DMS53 treated with DMSO at 0.1 percent for 48 hours (cell line): Measurements from ENCODE around the gene CEP350.
"Not testable (repeated sequence)": the region's sequence is repeated elsewhere in the genome, so short reads cannot be mapped to it uniquely, and the experiment has no call there.

Source experiments
- DNase-seq: peaks from one replicate; lab custom pipeline; 2025; ENCODE audit not compliant: unreplicated experiment; lab: John Stamatoyannopoulos, UW

The CEP350 gene

DNA sequence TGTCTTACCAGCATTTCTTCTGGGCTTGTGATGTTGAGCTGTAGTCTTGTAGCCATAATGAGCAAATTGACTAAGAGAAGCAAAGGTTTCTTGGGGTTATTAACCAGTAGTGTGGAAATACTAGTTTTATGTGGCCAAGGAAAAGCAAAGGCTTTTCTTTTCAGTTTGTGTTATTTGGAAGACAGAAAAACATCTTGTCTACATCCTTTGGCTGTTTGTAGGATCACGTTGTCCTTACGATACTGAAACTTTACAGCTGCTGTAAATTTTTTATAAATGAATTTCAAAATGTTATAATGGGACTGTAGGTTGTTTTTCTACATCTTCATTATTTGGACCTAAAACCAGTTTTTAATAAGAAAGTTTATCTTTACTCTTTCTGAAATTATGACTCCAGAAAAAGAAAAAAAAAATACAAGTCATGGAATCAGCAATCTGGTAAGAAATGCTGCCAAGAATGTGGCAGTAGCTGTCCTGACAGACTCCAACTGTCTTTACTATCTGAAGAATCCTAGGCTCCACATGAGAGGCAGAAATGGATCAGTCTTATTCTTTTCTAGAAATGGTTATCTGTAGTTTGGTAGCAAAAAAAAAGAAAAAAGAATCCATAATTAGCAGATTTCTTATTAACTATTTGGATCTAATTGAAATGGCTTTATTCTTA lies 158.5 kb downstream of the CEP350 start:
- no peak for DNase-seq

DNA sequence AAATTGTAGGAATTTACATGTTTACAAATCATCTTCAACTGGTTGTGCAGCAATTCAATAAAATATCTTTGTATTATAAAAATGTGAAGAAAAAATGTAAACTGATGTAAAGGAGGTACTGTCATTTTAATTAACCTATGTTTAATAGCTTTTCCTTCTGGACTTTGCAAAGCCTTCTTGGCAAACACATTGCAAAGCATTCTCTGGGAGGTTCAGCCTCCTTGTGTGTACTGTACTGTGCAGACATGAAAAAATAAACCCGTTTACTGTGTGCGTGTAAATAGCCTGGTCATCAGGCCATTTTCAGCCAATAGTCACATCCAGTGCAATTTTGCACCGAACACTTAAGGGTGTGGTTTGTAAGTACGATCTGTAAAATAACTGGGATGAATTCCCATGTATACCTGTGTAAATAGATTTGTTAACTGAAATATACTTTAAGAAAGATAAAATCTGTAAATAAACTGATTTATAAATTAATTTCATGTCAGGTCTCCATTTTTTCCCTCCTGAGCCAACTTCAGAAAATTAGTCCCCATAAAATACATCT lies 159.9 kb downstream of the CEP350 start:
- no peak for DNase-seq

DNA sequence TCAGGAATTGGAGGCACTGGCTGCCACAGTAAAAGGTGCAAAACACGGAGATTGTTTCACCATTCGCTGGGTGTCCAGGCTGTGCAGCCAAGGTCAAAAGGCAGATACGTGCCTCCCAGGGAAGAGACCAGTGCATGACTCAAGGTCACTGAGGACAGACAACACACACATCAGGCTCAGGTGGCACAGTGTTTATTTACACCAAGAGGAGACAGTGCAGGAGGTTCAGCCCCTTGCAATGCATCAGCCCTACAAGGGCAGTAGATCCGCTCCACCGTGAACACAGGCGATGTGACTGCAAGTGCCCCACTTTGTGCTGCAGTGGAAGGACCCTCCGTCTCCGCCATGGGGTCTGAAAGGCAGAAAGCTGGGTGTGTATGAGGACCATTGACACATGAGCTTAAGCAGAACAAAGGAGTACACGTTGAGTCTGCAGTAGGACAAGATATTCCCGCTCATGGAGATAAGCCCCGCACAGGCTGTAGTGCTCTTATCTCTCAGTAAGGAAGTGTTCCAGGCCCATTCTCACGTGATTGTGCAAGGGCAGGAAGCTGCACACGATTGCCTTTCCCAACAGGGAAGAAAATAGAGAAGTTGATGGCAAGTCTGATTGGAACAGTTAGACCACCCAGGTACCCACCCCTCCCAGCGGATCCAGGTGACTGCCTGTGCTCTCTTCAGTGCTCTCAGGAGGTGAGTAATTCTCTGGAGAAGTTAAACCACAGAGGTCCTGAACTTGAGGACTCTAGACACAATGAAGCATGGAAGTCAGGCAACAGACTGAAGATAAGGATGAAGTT lies 162.6 kb downstream of the CEP350 start:
- no peak for DNase-seq

DNA sequence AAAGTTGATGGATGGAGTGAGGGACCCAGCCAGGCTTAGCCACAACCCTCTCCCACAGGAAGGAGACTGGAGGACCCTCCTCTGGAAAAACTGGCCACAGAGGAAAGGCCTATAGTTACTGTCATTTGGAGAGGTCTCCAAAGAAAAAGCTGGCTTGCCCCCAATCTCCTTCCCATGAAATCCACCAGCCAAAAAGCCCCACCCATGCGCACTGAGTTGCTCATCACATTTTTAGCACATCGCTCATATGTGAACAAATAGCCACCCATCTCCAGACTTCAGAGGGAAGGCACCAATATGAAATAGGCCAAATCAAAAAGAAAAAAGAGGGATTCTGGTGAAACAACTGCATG lies 163.1 kb downstream of the CEP350 start:
- no peak for DNase-seq

DNA sequence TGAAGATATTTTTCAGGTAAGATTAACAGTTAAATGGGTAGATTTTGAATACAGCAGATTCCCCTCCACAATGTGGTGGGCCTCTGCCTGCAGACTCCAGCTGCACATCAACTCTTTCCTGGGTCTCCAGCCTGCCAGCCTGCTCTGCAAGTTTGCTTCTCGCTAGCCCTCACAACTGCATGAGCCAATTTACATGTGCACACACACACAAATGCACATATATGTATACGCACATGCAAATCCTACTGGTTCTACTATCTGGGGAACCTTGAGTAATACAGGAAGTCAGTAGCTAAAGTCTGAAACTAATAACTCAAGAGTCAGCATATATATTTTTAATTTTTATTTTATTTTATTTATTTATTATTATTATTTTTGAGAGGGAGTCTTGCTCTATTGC lies 165.2 kb downstream of the CEP350 start:
- no peak for DNase-seq

DNA sequence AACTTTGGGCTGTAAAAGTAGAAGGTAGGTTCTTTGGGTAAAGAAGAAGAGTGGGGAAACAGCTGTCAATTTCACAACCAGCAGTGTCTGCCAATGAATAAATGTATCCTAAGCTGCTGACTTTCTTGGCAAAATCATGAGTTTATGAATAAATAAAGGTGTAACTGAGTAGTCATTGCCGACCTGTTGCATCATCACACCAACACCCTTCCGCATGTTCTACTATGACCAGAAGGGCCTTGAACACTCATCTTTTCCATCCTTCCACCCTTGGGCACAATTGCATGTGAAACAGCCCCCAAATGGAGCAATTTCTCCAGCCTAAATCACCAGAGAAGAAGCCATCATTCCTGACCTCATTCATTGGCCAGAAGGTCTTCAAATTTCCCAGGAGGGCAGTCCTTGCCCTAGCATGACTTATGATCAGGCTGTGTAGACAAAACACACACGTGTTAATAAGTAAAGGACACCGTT lies 168.9 kb downstream of the CEP350 start:
- DNase-seq = no peak

DNA sequence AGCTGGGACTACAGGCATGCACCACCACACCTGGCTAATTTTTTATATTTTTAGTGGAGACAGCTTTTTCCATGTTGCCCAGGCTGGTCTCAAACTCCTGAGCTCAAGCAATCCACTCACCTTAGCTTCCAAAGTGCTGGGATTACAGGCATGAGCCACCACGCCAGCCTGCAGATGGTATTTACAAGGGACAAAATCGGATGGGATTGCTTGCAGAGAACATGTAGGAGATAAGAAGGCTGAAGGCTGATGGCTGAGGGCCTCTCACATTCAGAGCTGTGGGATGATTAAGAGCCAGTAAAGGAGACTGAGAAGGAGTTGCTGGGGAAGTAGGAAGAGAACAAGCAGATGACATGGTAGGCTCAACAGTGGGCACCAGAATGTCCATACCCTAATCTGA lies 176.0 kb downstream of the CEP350 start:
- DNase-seq = no peak

DNA sequence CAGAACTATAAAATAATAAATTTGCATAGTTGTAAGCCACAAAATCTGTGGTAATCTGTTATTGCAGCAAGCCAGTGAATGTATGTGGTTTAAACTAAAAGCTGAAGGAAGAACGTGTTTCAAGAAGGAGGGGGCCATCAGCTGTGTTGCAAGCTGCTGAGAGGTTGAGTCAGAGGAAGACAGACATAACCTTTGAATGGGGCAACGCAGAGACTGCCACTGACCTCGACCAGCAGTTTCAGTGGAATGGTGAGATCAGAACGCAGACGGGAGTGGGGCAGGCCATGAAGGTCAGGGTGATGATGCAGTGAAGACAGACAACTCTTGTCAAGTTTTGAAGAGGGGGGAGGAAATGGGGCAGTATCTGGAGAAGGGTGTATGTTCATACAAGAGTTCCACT lies 176.9 kb downstream of the CEP350 start:
- no peak for DNase-seq

DNA sequence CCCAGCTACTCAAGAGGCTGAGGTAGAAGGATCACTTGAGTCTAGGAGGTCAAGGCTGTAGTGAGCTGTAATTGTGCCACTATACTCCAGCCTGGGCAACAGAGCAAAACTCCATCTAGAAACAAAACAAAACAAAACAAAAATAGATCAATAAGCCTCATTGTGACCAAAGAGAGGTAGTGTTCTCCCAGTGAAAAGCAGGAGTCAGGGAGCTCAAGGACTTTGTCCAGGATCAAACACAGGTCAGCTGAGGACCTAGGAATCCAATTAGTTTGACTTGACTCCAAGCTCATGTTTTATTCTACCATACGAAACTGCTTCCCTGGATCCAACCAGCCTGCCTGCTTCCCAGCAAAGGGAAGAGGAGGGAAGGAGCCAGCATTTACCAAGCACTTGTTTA lies 178.6 kb downstream of the CEP350 start:
- no peak for DNase-seq

DNA sequence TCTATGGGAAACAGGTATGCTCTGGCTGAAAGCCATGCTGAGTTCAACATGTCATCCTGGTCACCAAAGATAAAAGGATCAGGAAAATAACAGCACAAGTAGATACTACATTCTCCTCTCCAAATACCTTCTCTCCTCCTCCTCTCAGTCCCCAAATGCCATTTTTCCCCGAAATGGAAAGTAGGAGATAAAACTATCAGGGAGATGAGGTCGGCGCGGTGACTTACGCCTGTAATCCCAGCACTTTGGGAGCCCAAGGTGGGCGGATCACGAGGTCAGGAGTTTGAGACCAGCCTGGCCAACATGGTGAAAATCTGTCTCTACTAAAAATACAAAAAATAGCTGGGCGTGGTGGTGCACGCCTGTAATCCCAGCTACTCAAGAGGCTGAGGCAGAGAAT lies 179.1 kb downstream of the CEP350 start:
- DNase-seq = not testable (repeated sequence)

DNA sequence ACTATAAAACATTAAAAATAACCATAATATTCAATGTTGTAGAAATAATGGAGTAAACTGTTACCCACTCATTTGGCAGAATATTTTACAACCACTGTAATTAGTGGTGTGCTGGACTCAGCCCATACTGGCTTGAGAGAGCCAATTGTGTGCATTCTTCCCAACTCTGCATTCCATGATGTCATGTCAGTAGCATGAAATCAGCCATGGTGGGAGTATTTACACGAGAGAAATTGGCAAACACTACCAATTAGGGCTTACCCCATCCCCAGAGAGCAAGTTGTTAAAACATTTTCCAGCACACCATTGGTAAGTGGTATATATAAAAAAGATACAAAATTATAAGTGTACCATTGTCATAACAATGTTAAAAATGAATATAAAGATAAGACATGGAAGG lies 180.9 kb downstream of the CEP350 start:
- DNase-seq = no peak

DNA sequence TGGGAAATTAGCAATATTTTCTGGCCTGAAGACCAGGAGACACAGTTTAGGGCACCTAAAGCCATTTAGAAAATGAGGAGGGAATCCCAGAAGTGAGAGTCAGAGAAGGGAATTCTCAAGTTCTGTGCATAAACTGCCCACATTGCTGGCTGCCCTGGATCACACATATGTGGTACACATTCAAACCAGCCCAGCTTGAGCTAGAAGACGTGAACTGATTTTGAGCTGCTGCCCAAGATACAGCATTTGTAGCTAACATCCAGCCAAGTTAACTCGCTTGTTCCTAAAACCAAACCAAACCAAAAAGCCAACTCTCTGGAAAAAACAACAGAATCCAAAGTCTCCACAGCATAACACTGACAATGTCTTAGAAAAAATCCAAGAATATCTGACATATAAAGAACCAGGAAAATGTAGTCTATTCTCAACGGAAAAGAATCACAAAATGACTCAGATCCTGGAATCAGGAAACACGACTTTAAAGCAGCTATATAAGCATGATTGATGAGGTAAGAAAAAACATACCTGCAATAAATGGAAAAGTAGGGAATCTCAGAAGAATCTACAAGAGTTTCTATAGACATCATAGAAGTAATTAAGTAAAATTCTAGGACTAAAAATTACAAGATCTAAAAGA lies 181.8 kb downstream of the CEP350 start:
- no peak for DNase-seq

DNA sequence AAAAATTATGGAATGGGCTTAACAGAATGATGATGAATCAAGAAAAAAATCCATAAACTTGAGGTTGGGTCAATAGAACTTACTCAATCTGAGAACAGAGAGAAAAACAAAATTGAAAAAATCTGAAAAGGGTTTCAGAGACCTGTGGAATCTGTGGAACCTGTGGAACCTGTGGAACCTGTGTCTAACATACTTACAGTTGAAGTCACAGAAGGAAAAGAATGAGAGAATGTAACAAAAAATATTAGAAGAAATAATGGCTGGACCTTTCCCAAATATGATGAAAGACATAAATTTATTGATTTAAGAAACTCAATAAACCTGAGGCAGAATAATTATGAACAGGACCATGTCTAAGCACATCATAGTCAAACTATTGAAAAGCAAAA lies 182.4 kb downstream of the CEP350 start:
- DNase-seq = no peak

DNA sequence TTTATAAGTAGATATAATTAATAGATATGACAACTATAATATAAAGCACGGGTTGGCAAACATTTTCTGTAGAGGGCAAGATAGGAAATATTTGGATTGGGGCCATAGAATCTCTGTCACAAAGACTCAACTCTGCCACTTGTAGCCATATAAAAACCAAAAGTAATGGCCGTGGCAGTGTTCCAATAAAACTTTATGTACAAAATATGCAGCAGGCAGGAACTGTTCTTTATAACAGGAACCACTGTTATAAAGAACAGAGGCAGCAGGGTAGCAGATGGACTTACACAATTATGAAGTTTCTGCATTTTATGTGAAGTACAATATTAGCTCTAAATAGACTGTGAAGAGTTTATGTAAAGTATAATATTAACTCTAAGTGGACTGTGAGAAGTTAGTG lies 183.2 kb downstream of the CEP350 start:
- DNase-seq = no peak

DNA sequence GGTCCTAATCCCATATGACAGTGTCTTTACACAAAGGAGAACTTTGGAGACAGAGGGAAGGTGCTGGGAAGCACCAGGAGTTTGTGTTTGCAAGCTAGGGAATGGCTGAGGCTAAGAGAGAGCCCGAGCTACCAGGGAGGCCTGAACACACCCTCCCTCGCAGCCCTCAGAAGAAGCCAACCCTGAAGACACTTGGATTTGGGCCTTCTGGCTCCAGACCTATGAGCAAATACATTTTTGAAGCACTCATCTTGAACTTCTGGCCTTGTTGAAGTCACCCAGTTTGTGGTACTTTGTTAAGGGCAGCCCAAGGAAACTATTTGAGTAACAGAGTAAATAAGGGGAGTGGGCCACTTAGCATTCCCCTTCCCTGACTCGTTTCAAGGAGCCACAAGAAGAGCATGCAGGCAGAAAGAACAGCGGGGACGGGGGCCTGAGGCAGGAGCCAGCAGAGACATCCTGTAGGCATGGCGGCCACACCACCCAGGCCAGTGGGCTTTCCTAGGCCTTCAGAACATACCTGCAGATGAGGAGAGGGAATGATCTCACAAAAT lies 186.8 kb downstream of the CEP350 start:
- DNase-seq = no peak

DNA sequence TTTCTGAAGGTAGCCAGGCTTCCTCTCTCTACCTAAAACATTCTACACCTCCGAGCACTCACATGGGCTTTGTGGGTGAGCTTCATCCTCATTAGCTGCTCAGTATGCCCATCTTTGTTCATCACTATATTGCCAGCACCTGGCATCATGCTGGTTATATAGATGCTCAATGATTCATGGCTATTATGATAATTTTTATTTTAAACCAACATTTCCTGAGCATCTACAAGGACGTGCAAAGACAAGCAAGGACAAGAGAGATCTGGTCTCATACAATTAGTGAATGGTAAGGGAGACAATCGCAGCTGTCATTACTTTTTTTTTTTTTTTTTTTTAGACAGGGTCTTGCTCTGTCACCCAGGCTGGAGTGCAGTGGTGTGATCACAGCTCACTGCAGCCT lies 188.7 kb downstream of the CEP350 start:
- no peak for DNase-seq

DNA sequence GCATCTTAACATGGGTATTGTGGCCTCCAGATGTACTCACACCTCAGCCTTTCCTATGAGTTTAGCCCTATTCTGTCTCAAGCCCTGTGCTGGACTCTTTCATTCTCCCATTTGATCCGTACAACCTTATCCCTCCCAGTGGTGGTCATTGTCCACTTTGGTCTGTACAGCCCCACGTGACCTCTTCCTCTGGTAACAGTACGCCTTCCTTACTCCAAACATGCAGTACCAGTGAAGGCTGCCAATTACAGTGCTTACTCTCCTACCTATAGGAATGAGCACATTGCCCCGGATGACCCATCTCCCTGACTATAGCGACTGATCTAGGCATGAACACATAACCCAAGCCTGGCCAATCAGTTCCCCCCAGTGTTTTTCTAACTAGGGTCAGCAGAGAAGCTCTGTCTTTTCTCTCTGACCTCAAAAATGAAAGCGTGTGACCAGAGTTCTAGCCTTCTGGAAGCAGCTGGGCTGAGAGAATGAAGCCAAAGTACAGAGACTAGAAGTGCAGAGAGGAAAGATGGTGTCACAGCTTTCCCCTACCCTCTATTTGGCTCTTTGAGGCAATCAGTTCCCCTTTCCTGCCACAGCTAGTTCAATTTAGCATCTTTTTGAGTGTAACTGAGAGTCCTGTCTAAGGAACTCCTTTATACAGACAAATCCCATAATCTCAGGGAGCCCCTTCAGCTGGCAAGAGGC lies 190.2 kb downstream of the CEP350 start:
- no peak for DNase-seq

DNA sequence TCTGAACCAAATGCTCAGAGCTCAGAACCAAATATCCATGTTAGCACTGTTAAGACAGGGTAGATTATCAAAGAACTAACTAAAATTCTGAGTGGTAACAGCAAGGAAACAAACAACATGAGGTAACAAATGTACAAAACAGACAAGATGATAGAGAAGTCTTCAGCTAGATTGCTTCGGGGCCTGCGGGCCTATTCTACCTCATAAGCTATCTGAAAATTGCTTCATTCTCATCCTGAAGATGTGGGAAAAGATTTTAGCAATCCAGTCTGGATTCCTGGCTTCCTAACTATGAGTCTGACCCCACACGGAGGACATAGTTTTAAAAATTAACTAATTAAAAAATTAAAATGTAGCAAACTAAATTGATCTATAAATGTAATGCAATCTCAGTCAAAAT lies 190.8 kb downstream of the CEP350 start:
- no peak for DNase-seq

DNA sequence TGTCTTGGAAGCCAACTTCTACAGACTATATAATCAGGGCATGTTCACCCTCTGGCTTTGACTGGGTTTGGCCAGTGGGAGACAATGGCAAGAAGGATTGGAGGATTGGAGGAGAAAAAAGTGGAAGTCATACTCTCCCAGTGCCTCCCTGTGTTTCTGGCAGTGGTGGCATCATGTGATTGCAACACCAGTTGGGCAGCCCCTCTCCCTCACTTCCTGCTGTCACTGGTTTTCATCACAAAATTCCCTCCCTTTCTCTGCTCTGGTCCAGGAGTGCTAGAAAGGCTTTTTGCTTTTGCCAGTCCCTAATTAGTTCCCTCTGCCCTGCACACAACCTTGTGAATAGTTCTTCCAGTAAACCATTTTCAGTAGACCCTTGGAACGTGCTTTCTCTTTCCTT lies 196.4 kb downstream of the CEP350 start:
- no peak for DNase-seq

DNA sequence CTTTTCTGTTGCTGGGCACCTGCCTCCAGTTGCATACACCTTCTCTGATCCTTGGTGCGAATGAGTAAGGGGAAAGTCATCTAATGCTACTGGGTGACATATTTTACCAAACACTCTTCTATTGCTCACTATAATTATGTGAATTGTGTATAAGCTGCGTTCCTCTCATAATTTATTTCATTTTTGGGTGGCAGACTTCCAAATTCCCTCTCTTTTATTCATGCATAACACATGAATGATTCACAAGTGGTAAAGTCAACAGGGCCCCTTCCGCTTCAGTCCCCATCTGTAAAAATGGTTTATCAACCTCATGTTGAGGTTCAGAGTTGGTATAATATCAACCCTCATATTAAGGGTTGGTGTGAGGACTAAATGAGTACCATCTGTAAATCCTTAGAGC lies 196.9 kb downstream of the CEP350 start:
- DNase-seq = peak; percentile 69

DNA sequence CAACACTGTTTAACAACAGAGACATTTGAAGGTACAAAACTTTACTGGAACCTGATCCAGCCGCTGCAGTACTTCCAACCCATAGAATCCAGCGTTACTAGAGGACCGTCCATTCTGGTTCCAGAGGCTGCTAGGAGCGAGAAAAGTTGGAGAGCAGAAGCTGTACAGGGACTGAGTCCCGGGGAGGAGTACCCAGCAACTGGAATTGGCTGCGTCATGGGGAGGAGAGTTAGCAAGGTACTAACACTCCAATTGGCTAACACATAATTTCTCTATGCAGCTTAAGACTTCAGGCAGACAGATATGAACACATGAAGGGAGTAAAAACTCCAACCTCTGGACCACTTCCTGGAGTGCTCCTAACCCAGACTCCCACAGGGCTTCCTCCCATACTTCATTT lies 198.0 kb downstream of the CEP350 start:
- no peak for DNase-seq
